ENCODE results near the gene TAF6.
A peak's percentile ranks its signal among the peaks of the same experiment; 100 is the strongest.
"Not testable (repeated sequence)": the region's sequence is repeated elsewhere in the genome, so short reads cannot be mapped to it uniquely, and the experiment has no call there.

The TAF6 gene

DNA sequence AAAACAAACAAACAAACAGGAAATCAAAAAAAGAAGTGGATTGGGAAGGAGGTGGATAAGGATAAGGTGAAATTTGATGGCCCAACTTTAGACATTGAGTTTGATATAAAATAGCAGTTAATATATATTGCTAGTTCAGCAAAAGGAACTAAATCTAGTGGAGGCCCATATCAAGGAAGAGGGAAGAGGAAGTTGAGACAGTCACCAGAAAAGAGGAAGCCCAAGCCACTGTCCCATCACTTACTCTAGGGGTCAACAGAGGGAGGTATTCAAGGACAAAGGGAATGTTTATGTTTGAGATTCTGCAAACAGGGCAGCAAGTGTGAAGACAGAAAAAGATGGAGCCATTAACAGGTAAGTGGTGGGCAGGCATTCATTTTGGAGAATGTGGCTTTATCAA is 33.2 kb upstream of the TAF6 start:
- DNase-seq, result no peak

DNA sequence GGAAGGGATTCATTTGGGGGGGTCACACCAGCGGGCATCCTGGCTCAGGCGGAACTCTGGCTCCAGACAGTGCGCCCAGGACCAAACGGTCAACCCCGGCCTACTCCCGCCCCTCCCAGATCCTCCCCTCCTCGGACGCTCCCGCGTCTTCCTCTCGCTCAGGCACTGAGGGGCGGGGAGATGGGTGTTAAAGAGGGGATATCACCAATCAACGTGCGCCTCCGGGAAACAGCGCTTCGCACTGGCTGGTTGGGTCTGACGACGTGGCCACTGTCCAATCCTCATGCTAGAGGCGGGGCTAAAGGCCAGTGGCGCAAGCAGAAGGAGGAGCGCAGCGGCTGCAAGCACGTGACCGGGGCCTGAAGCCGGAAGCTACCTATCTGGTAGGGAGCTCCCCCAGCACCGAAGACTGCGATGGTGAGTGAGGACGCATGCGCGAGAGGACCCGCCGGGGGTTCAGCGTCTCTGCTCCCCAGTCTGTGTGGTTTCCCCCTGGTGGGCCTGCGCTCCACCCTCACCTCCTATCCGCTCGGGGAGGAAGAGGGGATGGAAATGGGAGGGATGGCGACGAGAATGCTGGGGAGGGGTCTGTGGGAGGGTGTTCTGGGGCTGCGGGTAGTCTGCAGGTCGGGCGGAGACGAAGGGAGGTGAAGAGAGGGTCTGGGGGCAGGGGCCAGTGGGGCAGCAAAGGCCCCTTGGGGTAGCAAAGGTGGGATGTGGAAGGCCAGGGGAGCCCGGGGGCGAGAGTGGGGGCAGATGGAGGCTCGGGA is 29.6 kb upstream of the TAF6 start, which contains the start of gene LAMTOR4:
LAMTOR4 (plus strand) TSS at position 360 of the 770 bp plus-strand sequence; CDS start at position 415, 55 bp downstream.
- DNase-seq, result peak; percentile 99

GRCh38 chr7:100148225-100148558 is 29.0 kb upstream of the TAF6 start:
- no peak for DNase-seq

- no peak for DNase-seq
Observed at GRCh38 chr7:100147278-100147677, 28.1 kb upstream of the TAF6 start.

DNA sequence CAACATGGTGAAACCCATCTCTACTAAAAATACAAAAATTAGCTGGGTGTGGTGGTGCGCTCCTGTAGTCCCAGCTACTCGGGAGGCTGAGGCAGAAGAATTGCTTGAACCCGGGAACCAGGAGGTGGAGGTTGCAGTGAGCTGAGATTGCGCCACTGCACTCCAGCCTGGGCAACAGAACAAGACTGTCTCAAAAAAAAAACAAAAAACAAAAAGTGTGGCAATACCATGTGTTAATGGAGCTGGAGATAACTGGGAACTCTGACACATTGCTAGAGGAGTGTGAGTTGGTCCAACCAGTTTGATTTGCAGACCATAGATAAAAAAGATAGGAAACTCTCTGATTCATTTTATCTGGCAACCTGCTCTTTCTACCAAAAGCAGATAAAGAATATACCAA is 27.2 kb upstream of the TAF6 start:
- DNase-seq, result not testable (repeated sequence)

DNA sequence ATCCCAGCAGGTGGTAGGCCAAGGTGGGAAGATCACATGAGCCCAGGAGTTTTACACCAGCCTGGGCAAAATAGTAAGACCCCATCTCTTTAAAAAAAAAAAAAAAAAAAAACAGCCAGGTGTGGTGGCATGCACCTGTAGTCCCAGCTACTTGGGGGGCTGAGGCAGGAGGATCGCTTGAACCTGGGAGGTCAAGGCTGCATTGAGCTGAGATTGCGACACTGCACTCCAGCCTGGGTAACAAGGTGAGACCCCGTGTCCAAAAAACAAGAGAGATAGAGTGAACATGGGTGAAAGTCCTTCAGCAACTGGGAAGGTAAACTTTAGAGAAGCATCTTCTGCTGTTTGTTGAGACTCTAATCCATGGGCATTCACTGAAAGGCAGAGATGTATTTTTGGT is 23.3 kb upstream of the TAF6 start:
- DNase-seq, result no peak

GRCh38 chr7:100141555-100141949 is 22.4 kb upstream of the TAF6 start:
- no peak for DNase-seq

GRCh38 chr7:100137851-100138760 is 18.9 kb upstream of the TAF6 start:
- DNase-seq, result peak; percentile 43

DNA sequence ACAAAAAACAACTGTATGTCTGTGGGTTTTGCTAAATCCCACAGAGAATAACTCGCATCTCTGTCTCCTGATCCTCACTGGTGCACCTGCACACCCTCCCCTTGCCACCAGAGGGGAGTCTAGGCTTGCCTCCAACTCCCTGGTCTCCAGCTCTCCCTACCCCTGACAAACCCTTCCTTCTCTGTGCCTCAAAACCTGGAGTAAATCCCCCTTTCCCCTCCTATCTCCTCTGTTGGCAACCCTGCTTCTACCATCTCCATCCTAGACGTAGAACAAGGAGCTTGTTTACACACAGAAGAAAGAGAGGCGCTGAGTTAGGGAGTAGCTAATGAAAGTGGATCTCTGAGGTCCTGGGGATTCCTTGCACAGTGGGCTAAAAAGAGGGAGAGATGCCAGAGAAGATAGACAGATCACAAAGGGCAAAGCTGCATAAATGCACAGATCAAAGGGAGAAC is 13.6 kb upstream of the TAF6 start:
- DNase-seq, result peak; percentile 68

GRCh38 chr7:100132126-100132525 is 13.0 kb upstream of the TAF6 start:
- DNase-seq, result no peak

DNA sequence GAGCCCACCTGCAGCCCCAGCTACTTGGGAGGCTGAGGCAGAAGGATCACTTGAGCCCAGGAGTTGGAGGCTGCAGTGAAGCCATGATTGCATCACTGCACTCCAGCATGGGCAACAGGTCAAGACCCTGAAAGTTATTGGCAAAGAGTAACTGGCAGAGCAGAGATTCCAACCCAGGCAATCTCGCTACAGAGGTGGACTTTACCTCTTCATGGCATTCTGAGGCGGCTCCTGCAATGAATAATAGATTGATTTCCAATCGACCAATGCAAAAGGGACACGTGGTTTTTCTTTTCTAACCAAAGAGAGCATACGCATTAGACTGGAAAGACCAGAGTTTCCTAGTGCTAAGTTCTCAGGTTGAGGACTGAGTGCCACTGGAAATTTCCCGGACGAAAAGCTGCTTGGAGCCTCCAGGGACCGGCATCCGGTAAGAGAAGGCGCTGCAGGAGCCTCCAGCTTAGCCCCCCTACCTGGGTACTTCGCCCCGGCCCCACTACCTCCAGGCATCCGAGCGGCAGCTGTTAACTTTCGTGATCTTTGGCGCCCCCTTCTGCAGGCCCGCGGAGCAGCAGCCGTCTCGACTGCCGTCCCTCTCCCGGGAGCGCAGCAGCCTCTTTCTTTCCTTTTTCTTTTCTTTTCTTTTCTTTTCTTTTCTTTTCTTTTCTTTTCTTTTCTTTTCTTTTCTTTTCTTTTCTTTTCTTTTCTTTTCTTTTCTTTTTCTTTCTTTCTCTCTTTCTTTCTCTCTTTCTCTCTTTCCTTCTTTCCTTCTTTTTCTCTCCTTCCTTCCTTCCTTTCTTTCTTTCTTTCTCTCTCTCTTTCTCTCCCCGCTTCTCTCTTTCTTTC is 11.7 kb upstream of the TAF6 start:
- DNase-seq, result peak; percentile 75

DNA sequence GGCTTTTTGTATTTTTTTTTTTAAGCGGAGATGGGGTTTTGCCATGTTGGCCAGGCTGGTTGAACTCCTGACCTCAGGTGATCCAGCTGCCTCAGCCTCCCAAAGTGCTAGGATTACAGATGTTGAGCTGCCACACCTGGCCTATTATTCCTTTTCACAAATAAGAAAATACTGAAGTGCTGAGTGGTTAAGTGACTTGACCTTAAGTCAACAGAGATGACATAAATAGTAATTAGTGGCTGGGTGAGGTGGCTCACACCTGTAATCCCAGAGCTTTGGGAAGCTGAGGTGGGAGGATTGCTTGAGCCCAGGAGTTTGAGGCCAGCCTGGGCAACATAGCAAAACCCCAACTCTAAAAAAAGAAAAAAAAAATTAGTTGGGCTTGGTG is 11.1 kb upstream of the TAF6 start:
- peak; percentile 77 for DNase-seq

DNA sequence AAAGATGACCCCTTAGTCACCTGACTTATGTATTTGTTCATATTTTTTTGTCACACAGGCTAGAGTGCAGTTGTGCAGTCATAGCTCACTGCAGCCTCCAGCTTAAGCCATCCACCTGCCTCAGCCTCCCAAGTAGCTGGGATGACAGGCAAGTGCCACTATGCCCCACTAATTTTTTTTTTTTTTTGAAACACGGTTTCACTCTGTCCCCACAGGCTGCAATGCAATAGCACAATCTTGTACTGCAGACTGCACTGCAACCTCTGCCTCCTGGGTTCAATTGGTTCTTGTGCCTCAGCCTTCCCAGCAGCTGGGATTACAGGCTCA is 9.4 kb upstream of the TAF6 start:
- DNase-seq, result no peak

GRCh38 chr7:100127866-100128636 is 8.9 kb upstream of the TAF6 start:
- peak; percentile 31 for DNase-seq

DNA sequence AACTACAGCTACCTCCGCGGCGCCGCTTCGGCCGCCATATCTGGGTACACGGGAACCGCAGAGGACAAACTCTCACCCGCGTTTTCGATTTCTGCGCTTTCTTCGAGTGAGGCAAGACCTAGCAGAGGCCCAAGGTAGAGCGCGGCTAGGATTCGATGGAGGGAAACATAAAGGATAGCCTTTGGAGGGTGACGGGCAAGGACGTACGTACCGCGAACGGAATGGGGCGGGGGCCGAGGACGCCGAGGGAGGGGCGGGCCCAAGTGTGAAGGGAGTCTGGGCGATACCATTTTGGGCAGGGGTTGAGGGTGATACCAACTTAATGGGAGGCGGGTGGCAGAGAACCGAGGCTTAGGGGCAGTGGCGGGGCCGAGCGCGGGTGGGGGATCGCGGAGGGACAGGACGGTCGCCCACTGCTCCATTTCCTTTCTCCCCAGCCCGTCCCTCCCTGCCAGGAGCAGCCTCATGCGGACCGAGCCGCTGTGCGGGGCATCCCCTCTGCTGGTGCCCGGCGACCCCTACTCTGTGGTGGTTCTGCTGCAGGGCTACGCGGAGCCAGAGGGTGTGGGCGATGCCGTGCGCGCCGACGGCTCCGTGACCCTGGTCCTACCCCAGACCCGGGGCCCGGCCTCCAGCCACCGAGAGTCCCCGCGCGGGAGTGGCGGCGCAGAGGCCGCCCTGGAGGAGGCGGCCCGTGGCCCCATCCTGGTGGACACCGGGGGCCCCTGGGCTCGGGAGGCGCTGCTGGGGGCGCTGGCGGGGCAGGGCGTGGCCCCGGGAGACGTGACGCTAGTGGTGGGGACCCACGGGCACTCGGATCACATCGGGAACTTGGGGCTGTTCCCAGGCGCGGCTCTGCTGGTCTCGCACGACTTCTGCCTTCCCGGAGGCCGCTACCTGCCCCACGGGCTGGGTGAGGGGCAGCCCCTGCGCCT is 8.0 kb upstream of the TAF6 start, which contains the start of gene MBLAC1:
MBLAC1 (plus strand) TSS at position 37 of the 935 bp plus-strand sequence; CDS start at position 466, 429 bp downstream.
- DNase-seq, result peak; percentile 91

- DNase-seq, result peak; percentile 39
Observed at GRCh38 chr7:100126239-100126930, 7.2 kb upstream of the TAF6 start.

GRCh38 chr7:100124301-100125230 is 5.4 kb upstream of the TAF6 start:
- DNase-seq, result no peak

DNA sequence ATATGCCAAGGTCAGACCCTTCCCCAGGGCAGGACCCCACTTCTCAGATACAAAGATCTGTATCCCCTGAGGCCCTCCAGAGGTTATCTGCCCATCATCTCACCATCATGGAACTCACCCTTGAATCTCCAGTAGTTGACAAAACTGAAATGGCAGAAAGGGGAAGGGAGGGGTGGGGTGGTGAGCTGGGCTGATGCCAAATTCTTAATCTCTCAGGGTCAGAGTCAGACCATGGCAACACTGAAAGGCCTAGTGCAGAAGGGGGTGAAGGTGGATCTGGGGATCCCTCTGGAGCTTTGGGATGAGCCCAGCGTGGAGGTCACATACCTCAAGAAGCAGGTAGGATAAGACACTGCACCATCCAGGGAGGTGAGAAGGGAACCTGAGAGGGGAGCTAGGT is 3.4 kb upstream of the TAF6 start:
- no peak for DNase-seq

DNA sequence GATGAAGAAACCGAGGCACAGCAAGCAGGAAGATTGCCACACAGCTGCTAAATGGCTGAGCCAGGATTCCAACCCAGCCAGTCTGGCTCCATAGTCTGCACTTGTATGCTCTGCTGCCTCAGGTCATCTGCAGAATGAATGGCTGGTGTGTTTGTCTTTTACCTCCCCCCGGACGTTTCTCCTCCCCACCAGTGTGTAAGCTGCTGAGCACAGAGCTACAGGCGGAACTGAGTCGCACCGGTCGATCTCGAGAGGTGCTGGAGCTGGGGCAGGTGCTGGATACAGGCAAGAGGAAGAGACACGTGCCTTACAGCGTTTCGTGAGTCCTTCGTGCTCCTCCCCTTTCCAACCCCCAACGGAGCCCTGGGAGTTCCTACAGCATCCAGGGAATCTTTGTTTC is 2.9 kb upstream of the TAF6 start:
- no peak for DNase-seq

GRCh38 chr7:100120733-100121036 is 1.5 kb upstream of the TAF6 start:
- DNase-seq, result no peak

All from NCI-H146 (cell line).